HCT116 (cell line): ENCODE results near the gene SNX25. TPM values are rescaled to one million over a fixed set of nuclear protein-coding genes. Genes with fewer than 3 reads are reported as not detected.

Experiments used
- ATAC-seq: fragments of 200-7000 bp; cut with Tn5 transposase; 2 replicates; pipeline ENCODE4 v1.9.1; 2020; ENCODE audit warnings: mild to moderate bottlenecking, moderate library complexity
- BruUV-seq: library from RNA; stranded (reverse); fragments of 400-500 nt; replicated peaks from 2 replicates; lab custom pipeline; 2021; lab: Mats Ljungman, UMichigan
- CTCF ChIA-PET: fragments of 300-600 bp; sonication (Branson Sonifier 250); formaldehyde crosslinking; loops from one replicate; lab custom pipeline; 2021; ENCODE audit warnings: antibody characterized with exemption; lab: Charles Lee
- POLR2A ChIA-PET: fragments of 300-600, 350-600 bp; sonication (Branson Sonifier 250); formaldehyde crosslinking; loops from one replicate; lab custom pipeline; 2021; ENCODE audit warnings: antibody characterized with exemption; lab: Charles Lee
- RAD21 ChIA-PET, 2 experiments: fragments of 300-600 bp; sonication (Branson Sonifier 250); formaldehyde crosslinking; loops; one replicate each; lab custom pipeline; 2023; ENCODE audit warnings: low total read pairs in 2 of 2; ENCODE audit not compliant: uncharacterized antibody in 2 of 2, unreplicated experiment in 2 of 2, low non-redundant PET in 1 of 2; lab: Charles Lee
- DNase-seq: peaks from one replicate; pipeline ENCODE4 v3.0.0-alpha.2; 2010; ENCODE audit warnings: low read depth, low spot score
- H2AFZ ChIP-seq: fragments of 200-600 bp; shearing (Covaris generic), sonication (generic); 2 replicates; pipeline ENCODE4 v1.6.1; 2017; ENCODE audit warnings: low read depth, mixed run types, mixed read lengths, antibody characterized with exemption, low read length; ENCODE audit not compliant: poor library complexity, severe bottlenecking
- H3K27ac ChIP-seq: 2 replicates; pipeline ENCODE4 v1.5.1; 2012; ENCODE audit warnings: low read depth, low read length
- H3K27me3 ChIP-seq: fragments of 200-600 bp; sonication (generic); 2 replicates; pipeline ENCODE4 v1.6.1; 2016; ENCODE audit warnings: mixed run types, low read length, mixed read lengths; ENCODE audit not compliant: insufficient read depth
- H3K36me3 ChIP-seq, 2 experiments: fragments of 200-500 bp in 1 of 2; fragments of 200-600 bp in 1 of 2; sonication (Bioruptor generic) in 1 of 2; sonication (generic) in 1 of 2; 2 replicates each; pipeline versions ENCODE4 v1.5.1 to v1.6.1; 2014 to 2016; ENCODE audit warnings: low read length in 2 of 2, inconsistent platforms in 1 of 2, mixed read lengths in 1 of 2, mixed run types in 1 of 2; ENCODE audit not compliant: insufficient read depth in 2 of 2, control insufficient read depth in 1 of 2
- H3K4me1 ChIP-seq, 2 experiments: fragments of 200-600 bp in 1 of 2; sonication (generic) in 1 of 2; 2 replicates each; pipeline versions ENCODE4 v1.5.1 to v1.6.1; 2012 to 2017; ENCODE audit warnings: low read length in 2 of 2, inconsistent platforms in 1 of 2, mild to moderate bottlenecking in 1 of 2, mixed read lengths in 1 of 2, mixed run types in 1 of 2, moderate library complexity in 1 of 2; ENCODE audit not compliant: insufficient read depth in 2 of 2, control insufficient read depth in 1 of 2
- H3K4me2 ChIP-seq: fragments of 200-600 bp; sonication (generic); 2 replicates; pipeline ENCODE4 v1.6.1; 2017; ENCODE audit warnings: mixed run types, low read length, mixed read lengths
- H3K4me3 ChIP-seq, 2 experiments: fragments of 200-600 bp in 1 of 2; sonication (generic) in 1 of 2; replicated peaks in 1 of 2; 2 replicates each; pipeline ENCODE4 v1.5.1; 2011 to 2016; ENCODE audit warnings: low read length in 2 of 2, control low read depth in 1 of 2, low read depth in 1 of 2, mild to moderate bottlenecking in 1 of 2, mixed read lengths in 1 of 2, mixed run types in 1 of 2
- H3K79me2 ChIP-seq: fragments of 200-600 bp; sonication (generic); 2 replicates; pipeline ENCODE4 v1.6.1; 2017; ENCODE audit warnings: mild to moderate bottlenecking, mixed run types, low read length, moderate library complexity, mixed read lengths; ENCODE audit not compliant: insufficient read depth
- H3K9ac ChIP-seq: fragments of 200-600 bp; sonication (generic); 2 replicates; pipeline ENCODE4 v1.6.1; 2016; ENCODE audit warnings: low read length, mixed read lengths
- H3K9me2 ChIP-seq: fragments of 200-600 bp; sonication (generic), shearing (Covaris generic); 2 replicates; pipeline ENCODE4 v1.6.1; 2017; ENCODE audit warnings: mixed run types, mild to moderate bottlenecking, moderate library complexity; ENCODE audit not compliant: insufficient read depth
- H3K9me3 ChIP-seq, 2 experiments: fragments of 200-500 bp in 1 of 2; fragments of 200-600 bp in 1 of 2; sonication (Bioruptor generic) in 1 of 2; sonication (generic) in 1 of 2; 2 replicates each; pipeline ENCODE4 v1.6.1; 2014 to 2017; ENCODE audit warnings: low read length in 2 of 2, mixed read lengths in 2 of 2, inconsistent platforms in 1 of 2, low read depth in 1 of 2, mild to moderate bottlenecking in 1 of 2, mixed run types in 1 of 2, moderate library complexity in 1 of 2; ENCODE audit not compliant: control insufficient read depth in 1 of 2, insufficient read depth in 1 of 2
- H4K20me1 ChIP-seq: fragments of 200-600 bp; sonication (generic), shearing (Covaris generic); 2 replicates; pipeline ENCODE4 v1.6.1; 2017; ENCODE audit warnings: mixed run types, mild to moderate bottlenecking, moderate library complexity; ENCODE audit not compliant: insufficient read depth
- CEBPB ChIP-seq: IDR thresholded peaks from 2 replicates; pipeline ENCODE4 v1.6.1; 2012; ENCODE audit warnings: low read depth
- CTCF ChIP-seq, 3 experiments: fragments of 200-600 bp in 1 of 3; sonication (generic) in 1 of 3; IDR thresholded peaks in 2 of 3; conservative IDR thresholded peaks in 1 of 3; 2 replicates each; pipeline ENCODE4 v1.5.1; 2012 to 2017; ENCODE audit warnings: low read depth in 2 of 3, low read length in 2 of 3, antibody characterized with exemption in 1 of 3, borderline replicate concordance in 1 of 3, control low read depth in 1 of 3, mild to moderate bottlenecking in 1 of 3, mixed read lengths in 1 of 3, mixed run types in 1 of 3, moderate library complexity in 1 of 3; ENCODE audit not compliant: insufficient read depth in 1 of 3
- EGR1 ChIP-seq: IDR thresholded peaks from 2 replicates; pipeline ENCODE4 v1.6.1; 2012; ENCODE audit warnings: low read depth
- ELF1 ChIP-seq: IDR thresholded peaks from 2 replicates; pipeline ENCODE4 v1.6.1; 2012; ENCODE audit warnings: low read depth, borderline replicate concordance
- EZH2phosphoT487 ChIP-seq: fragments of 200-600 bp; IDR thresholded peaks from 2 replicates; pipeline ENCODE4 v1.6.1; 2018; ENCODE audit warnings: antibody characterized with exemption, borderline replicate concordance
- FOSL1 ChIP-seq: IDR thresholded peaks from 2 replicates; pipeline ENCODE4 v1.6.1; 2012; ENCODE audit warnings: low read depth
- RAD21 ChIP-seq: IDR thresholded peaks from 2 replicates; pipeline ENCODE4 v1.6.1; 2012; ENCODE audit warnings: low read depth, mild to moderate bottlenecking
- REST ChIP-seq: IDR thresholded peaks from 2 replicates; pipeline ENCODE4 v1.6.1; 2012; ENCODE audit warnings: low read depth
- YY1 ChIP-seq: IDR thresholded peaks from 2 replicates; pipeline ENCODE4 v1.6.1; 2011; ENCODE audit warnings: low read length, low read depth, moderate library complexity, mild to moderate bottlenecking; ENCODE audit not compliant: insufficient replicate concordance; ENCODE audit errors: extremely low read depth
- ZFX ChIP-seq: fragments of 450-650 bp; IDR thresholded peaks from 2 replicates; pipeline ENCODE4 v1.6.1; 2017
- intact Hi-C: fragments of 100-400 bp; cut with micrococcal nuclease; formaldehyde crosslinking; loops from 2 replicates; pipeline ENCODE4 v1.10.0; 2022
- total RNA-seq: library from RNA; stranded (reverse); gene quantifications from one replicate; pipeline ENCODE4 v1.2.1, GENCODE V29; 2021; ENCODE audit not compliant: unreplicated experiment

The SNX25 gene
- total RNA-seq, 1 experiment from 2014 or later = 20.9 TPM

- TF ChIP-seq REST = no peak
- no peak for TF ChIP-seq EGR1
Measured at GRCh38 chr4:185165605-185166063, 43.8 kb upstream of the SNX25 start (continued).

GRCh38 chr4:185167234-185167633, 42.2 kb upstream of the SNX25 start:
- Histone ChIP-seq H4K20me1 (0 out of 2 replicates have a peak, but pooled peaks cover 5% of the 10 kb centered on the region), H3K36me3 (peaks cover 6 to 23% of the 10 kb centered on the region in 2 experiments; a peak in 3 of 4 replicates), H3K4me3 (no peak overlapping the region), H3K4me1 (no peaks in the 10 kb centered on the region; a peak in 1 of 4 replicates), H3K9me2 (no peaks in the 10 kb centered on the region), H3K27ac (no peak overlapping the region), H3K9ac (no peak overlapping the region), H3K4me2 (no peak overlapping the region), H3K9me3 (no peaks in the 10 kb centered on the region), H3K27me3 (no peaks in the 10 kb centered on the region), H2AFZ (no peak overlapping the region), H3K79me2 (peaks cover 24% of the 10 kb centered on the region)
- no peak for DNase-seq
- intact Hi-C loops = no loop called here
- no TSS peak for BruUV-seq
- CTCF ChIA-PET = interaction anchor here (1.6 kb wide), 1 partner anchor 17 kb away, joined by 7 read pairs; no protein-coding TSS in a partner anchor
- RAD21 ChIA-PET = interaction anchor here in 1 of 2 experiments (0.6 kb wide), 1 partner anchor 1829 kb away, joined by 3 read pairs; no protein-coding TSS in a partner anchor
- POLR2A ChIA-PET = no interaction called here
- ATAC-seq = no peak
- no peak for TF ChIP-seq YY1
- no peak for TF ChIP-seq RAD21
- no peak for TF ChIP-seq FOSL1
- TF ChIP-seq EZH2phosphoT487 = no peak
- no peak for TF ChIP-seq CEBPB
- TF ChIP-seq CTCF (IDR thresholded peaks at IDR 0.05 in 2 of 3, conservative IDR thresholded peaks at IDR 0.05 in 1 of 3; ENCODE audit: borderline replicate concordance in 1 of 3, insufficient read depth in 1 of 3, low read depth in 2 of 3, low read length in 2 of 3) = no peak
- no peak for TF ChIP-seq ELF1
- no peak for TF ChIP-seq ZFX
